GM20000 (cell line): ENCODE results near the gene CDH11.

Experiments used
- DNase-seq: peaks from one replicate; pipeline ENCODE4 v3.0.0; 2012; ENCODE audit warnings: low spot score
- CTCF ChIP-seq: IDR thresholded peaks from 2 replicates; pipeline ENCODE4 v1.5.1; 2012; ENCODE audit warnings: mild to moderate bottlenecking, control low read depth; ENCODE audit errors: extremely low read depth, missing control alignments

CDH11 gene

DNA sequence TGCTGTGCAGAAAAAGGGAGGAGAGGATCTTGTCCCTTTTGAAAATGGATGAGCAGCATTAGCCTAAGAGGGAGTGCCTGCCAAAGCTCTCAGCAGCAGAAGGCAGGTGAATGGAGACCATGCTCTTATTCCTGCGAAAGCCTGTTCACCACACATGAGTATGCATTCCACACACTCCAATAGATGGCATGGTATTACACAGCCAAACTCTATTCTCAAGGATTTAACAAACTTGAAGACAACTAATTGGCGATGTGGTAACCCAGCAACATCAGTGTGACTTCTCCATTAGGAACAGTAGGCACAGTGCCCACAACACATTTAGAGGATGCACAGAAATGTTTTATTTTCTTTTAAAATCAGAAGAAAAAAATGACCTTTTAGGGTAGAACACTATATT, 77.8 kb downstream of the CDH11 start:
- TF ChIP-seq CTCF, result no peak
- DNase-seq, result no peak

GRCh38 chr16:65042438-65043365, 79.2 kb downstream of the CDH11 start:
- no peak for TF ChIP-seq CTCF
- no peak for DNase-seq

- no peak for TF ChIP-seq CTCF
- DNase-seq, result no peak
Observed at GRCh38 chr16:65041667-65042066, 80.2 kb downstream of the CDH11 start.

GRCh38 chr16:65038100-65038499, 83.8 kb downstream of the CDH11 start:
- TF ChIP-seq CTCF, result no peak
- DNase-seq, result no peak

GRCh38 chr16:65037556-65037955, 84.3 kb downstream of the CDH11 start:
- DNase-seq, result no peak

GRCh38 chr16:65034915-65035314, 86.9 kb downstream of the CDH11 start:
- TF ChIP-seq CTCF, result no peak
- DNase-seq, result no peak

More at GRCh38 chr16:65037556-65037955, 84.3 kb downstream of the CDH11 start:
- TF ChIP-seq CTCF, result no peak

GRCh38 chr16:65032387-65032786, 89.5 kb downstream of the CDH11 start:
- TF ChIP-seq CTCF, result no peak
- no peak for DNase-seq
